Endothelial cell of umbilical vein (primary cell): ENCODE results near the gene KRT86.

ENCODE experiments used
- EZH2 ChIP-seq: IDR thresholded peaks from 2 replicates; pipeline ENCODE4 v1.6.1; 2012; ENCODE audit warnings: borderline replicate concordance, low read depth, mild to moderate bottlenecking, moderate library complexity, low read length, inconsistent platforms; ENCODE audit not compliant: severe bottlenecking
- FOS ChIP-seq: IDR thresholded peaks from 2 replicates; pipeline ENCODE4 v1.6.1; 2011; ENCODE audit warnings: mild to moderate bottlenecking, low read length, moderate library complexity, borderline replicate concordance; ENCODE audit not compliant: insufficient read depth
- GATA2 ChIP-seq: IDR thresholded peaks from 2 replicates; pipeline ENCODE4 v1.7.0; 2011; ENCODE audit warnings: low read depth, mild to moderate bottlenecking, moderate library complexity, mixed read lengths, low read length; ENCODE audit not compliant: insufficient read length, insufficient read depth
- JUN ChIP-seq: IDR thresholded peaks from 2 replicates; pipeline ENCODE4 v1.6.1; 2011; ENCODE audit warnings: borderline replicate concordance, low read depth; ENCODE audit not compliant: insufficient read length, insufficient read depth
- MYC ChIP-seq: IDR thresholded peaks from one replicate; pipeline ENCODE4 v1.6.1; 2011; ENCODE audit warnings: mild to moderate bottlenecking, low read depth, low read length
- POLR2A ChIP-seq: IDR thresholded peaks from 2 replicates; pipeline ENCODE4 v1.6.1; 2012; ENCODE audit warnings: low read depth, mild to moderate bottlenecking, control low read depth, low read length
- POLR2AphosphoS5 ChIP-seq: IDR thresholded peaks from 2 replicates; pipeline ENCODE4 v1.6.1; 2012; ENCODE audit warnings: low read depth, mild to moderate bottlenecking, control low read depth, low read length, moderate library complexity; ENCODE audit not compliant: insufficient read depth
- TF ChIP-seq, protein P1 (sequence below), 2 donors: IDR thresholded peaks; 1 replicate in 1 of 2; 2 replicates in 1 of 2; pipeline ENCODE4 v1.5.1; 2011; ENCODE audit warnings: low read length in 2 of 2, mild to moderate bottlenecking in 2 of 2, moderate library complexity in 2 of 2, control low read depth in 1 of 2, inconsistent platforms in 1 of 2, low read depth in 1 of 2; ENCODE audit not compliant: insufficient read depth in 1 of 2; ENCODE audit errors: extremely low read depth in 1 of 2
- TF ChIP-seq, protein P2 (sequence below): IDR thresholded peaks from 2 replicates; pipeline ENCODE4 v1.6.1; 2011; ENCODE audit not compliant: insufficient read depth, insufficient read length

- TF ChIP-seq, protein P1, sequence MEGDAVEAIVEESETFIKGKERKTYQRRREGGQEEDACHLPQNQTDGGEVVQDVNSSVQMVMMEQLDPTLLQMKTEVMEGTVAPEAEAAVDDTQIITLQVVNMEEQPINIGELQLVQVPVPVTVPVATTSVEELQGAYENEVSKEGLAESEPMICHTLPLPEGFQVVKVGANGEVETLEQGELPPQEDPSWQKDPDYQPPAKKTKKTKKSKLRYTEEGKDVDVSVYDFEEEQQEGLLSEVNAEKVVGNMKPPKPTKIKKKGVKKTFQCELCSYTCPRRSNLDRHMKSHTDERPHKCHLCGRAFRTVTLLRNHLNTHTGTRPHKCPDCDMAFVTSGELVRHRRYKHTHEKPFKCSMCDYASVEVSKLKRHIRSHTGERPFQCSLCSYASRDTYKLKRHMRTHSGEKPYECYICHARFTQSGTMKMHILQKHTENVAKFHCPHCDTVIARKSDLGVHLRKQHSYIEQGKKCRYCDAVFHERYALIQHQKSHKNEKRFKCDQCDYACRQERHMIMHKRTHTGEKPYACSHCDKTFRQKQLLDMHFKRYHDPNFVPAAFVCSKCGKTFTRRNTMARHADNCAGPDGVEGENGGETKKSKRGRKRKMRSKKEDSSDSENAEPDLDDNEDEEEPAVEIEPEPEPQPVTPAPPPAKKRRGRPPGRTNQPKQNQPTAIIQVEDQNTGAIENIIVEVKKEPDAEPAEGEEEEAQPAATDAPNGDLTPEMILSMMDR (IDR thresholded peaks at IDR 0.05; ENCODE audit: extremely low read depth in 1 of 2, insufficient read depth in 1 of 2, low read depth in 1 of 2, low read length in 2 of 2) = no peak
- TF ChIP-seq EZH2 (no peak), POLR2AphosphoS5 (no peak), POLR2A (no peak), GATA2 (no peak), JUN (no peak), FOS (no peak), MYC (no peak)
- TF ChIP-seq, protein P2, sequence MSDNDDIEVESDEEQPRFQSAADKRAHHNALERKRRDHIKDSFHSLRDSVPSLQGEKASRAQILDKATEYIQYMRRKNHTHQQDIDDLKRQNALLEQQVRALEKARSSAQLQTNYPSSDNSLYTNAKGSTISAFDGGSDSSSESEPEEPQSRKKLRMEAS = no peak
These were observed 17.3 kb upstream of the KRT86 start for GRCh38 chr12:52257074-52257551.
